GM12878 (cell line): ENCODE measurements around the gene MYO3B. TPM values are rescaled to one million over a fixed set of nuclear protein-coding genes. Genes with fewer than 3 reads are reported as not detected.
A peak's percentile ranks its signal among the peaks of the same experiment; 100 is the strongest.

Experiments
- ATAC-seq: fragments of 200-7000 bp; cut with Tn5 transposase; 3 replicates; pipeline ENCODE4 v1.9.1; 2020; ENCODE audit warnings: mild to moderate bottlenecking, moderate library complexity
- BruUV-seq: library from RNA; stranded (reverse); fragments of 400-500 nt; replicated peaks from 2 replicates; lab custom pipeline; 2021; lab: Mats Ljungman, UMichigan
- CTCF ChIA-PET: fragments of 300-600 bp; sonication (Branson Sonifier 250); formaldehyde crosslinking; extraction: SDS; loops from one replicate; lab custom pipeline; 2021; ENCODE audit warnings: inconsistent platforms; lab: Yijun Ruan, JAX
- POLR2A ChIA-PET: fragments of 350-600 bp; formaldehyde crosslinking; extraction: SDS; loops from one replicate; lab custom pipeline; 2021; ENCODE audit warnings: inconsistent platforms; lab: Charles Lee
- RAD21 ChIA-PET: fragments of 300-600 bp; sonication (Branson Sonifier 250); formaldehyde crosslinking; loops from one replicate; lab custom pipeline; 2023; ENCODE audit warnings: antibody characterized with exemption; ENCODE audit not compliant: unreplicated experiment; lab: Charles Lee
- SMC1A ChIA-PET: fragments of 300-600 bp; sonication (Branson Sonifier 250); formaldehyde crosslinking; loops from one replicate; lab custom pipeline; 2023; ENCODE audit not compliant: unreplicated experiment, uncharacterized antibody; lab: Charles Lee
- DNase-seq: peaks from one replicate; pipeline ENCODE4 v3.0.0-alpha.2; 2011; ENCODE audit warnings: low read depth, low spot score
- FAIRE-seq: peaks from 3 replicates; lab custom pipeline; 2011; peaks lifted over from hg19 to GRCh38; lab: Jason Lieb, UNC
- H2AFZ ChIP-seq: 2 replicates; pipeline ENCODE4 v1.6.0; 2011; ENCODE audit warnings: low read depth, low read length, control low read depth; ENCODE audit not compliant: control insufficient read depth
- H3K27ac ChIP-seq: 2 replicates; pipeline ENCODE4 v1.5.1; 2011; ENCODE audit warnings: control low read depth; ENCODE audit not compliant: control insufficient read depth, insufficient read depth
- H3K27me3 ChIP-seq, 2 experiments: replicated peaks in 1 of 2; 2 replicates each; pipeline versions ENCODE4 v1.6.0 to v1.6.1; 2011; ENCODE audit warnings: low read length in 1 of 2; ENCODE audit not compliant: control insufficient read depth in 2 of 2, insufficient read depth in 2 of 2
- H3K36me3 ChIP-seq, 2 experiments: 2 replicates each; pipeline ENCODE4 v1.5.1; 2011; ENCODE audit warnings: low read length in 1 of 2; ENCODE audit not compliant: control insufficient read depth in 2 of 2, insufficient read depth in 2 of 2
- H3K4me1 ChIP-seq: 2 replicates; pipeline ENCODE4 v1.6.1; 2011; ENCODE audit warnings: mild to moderate bottlenecking, low read length, moderate library complexity, mixed read lengths; ENCODE audit not compliant: control insufficient read depth, insufficient read depth
- H3K4me2 ChIP-seq: 2 replicates; pipeline ENCODE4 v1.6.0; 2011; ENCODE audit warnings: control low read depth; ENCODE audit not compliant: control insufficient read depth, insufficient read depth
- H3K4me3 ChIP-seq: fragments of 200-600 bp; sonication (generic); 2 replicates; pipeline ENCODE4 v1.5.1; 2016
- H3K79me2 ChIP-seq: 2 replicates; pipeline ENCODE4 v1.6.0; 2011; ENCODE audit warnings: low read length; ENCODE audit not compliant: control insufficient read depth, insufficient read depth
- H3K9ac ChIP-seq: 2 replicates; pipeline ENCODE4 v1.8.0; 2011; ENCODE audit warnings: low read length, control low read depth, mixed read lengths; ENCODE audit not compliant: control insufficient read depth, insufficient read depth
- H3K9me3 ChIP-seq: replicated peaks from 3 replicates; pipeline ENCODE4 v1.5.1; 2011; ENCODE audit warnings: mild to moderate bottlenecking, low read length; ENCODE audit not compliant: control insufficient read depth, insufficient read depth
- H4K20me1 ChIP-seq: 2 replicates; pipeline ENCODE4 v1.6.0; 2011; ENCODE audit not compliant: control insufficient read depth, insufficient read depth
- BRCA1 ChIP-seq: IDR thresholded peaks from 2 replicates; pipeline ENCODE4 v1.6.1; 2011; ENCODE audit warnings: low read depth, low read length, improper control_type of control experiment
- CBFB ChIP-seq: IDR thresholded peaks from 2 replicates; pipeline ENCODE4 v1.6.1; 2016; ENCODE audit warnings: antibody characterized with exemption, low read depth
- EP300 ChIP-seq, 2 experiments: fragments of 150-350 bp in 1 of 2; IDR thresholded peaks; 2 replicates each; pipeline ENCODE4 v1.6.1; 2011 to 2012; ENCODE audit warnings: low read depth in 2 of 2, low read length in 2 of 2, borderline replicate concordance in 1 of 2, improper control_type of control experiment in 1 of 2, inconsistent platforms in 1 of 2; ENCODE audit not compliant: control insufficient read depth in 1 of 2
- IKZF1 ChIP-seq: fragments of 450-650 bp; conservative IDR thresholded peaks from 2 replicates; pipeline ENCODE4 v1.6.1; 2017; ENCODE audit warnings: antibody characterized with exemption, mild to moderate bottlenecking
- IKZF2 ChIP-seq, 2 experiments: fragments of 450-650 bp; IDR thresholded peaks; 2 replicates each; pipeline ENCODE4 v1.6.1; 2017; ENCODE audit warnings: mild to moderate bottlenecking in 2 of 2, moderate library complexity in 2 of 2
- JUND ChIP-seq: IDR thresholded peaks from 2 replicates; pipeline ENCODE4 v1.6.1; 2012; ENCODE audit warnings: low read depth, mild to moderate bottlenecking, low read length, improper control_type of control experiment, moderate library complexity
- MEF2B ChIP-seq: fragments of 450-650 bp; IDR thresholded peaks from 2 replicates; pipeline ENCODE4 v1.6.1; 2018; ENCODE audit warnings: mild to moderate bottlenecking, moderate library complexity; ENCODE audit not compliant: partially characterized antibody, poor library complexity, severe bottlenecking
- MTA2 ChIP-seq: fragments of 450-650 bp; IDR thresholded peaks from 2 replicates; pipeline ENCODE4 v1.6.1; 2016; ENCODE audit warnings: low read depth, mild to moderate bottlenecking, moderate library complexity
- NFIC ChIP-seq: IDR thresholded peaks from 2 replicates; pipeline ENCODE4 v1.6.1; 2012; ENCODE audit warnings: low read depth, mild to moderate bottlenecking, inconsistent platforms, low read length, moderate library complexity
- NRF1 ChIP-seq: conservative IDR thresholded peaks from 2 replicates; pipeline ENCODE4 v1.6.1; 2011; ENCODE audit warnings: mild to moderate bottlenecking, low read depth, low read length, improper control_type of control experiment
- POLR2A ChIP-seq: IDR thresholded peaks from 2 replicates; pipeline ENCODE4 v1.6.1; 2011; ENCODE audit warnings: low read depth, mild to moderate bottlenecking, low read length
- SPI1 ChIP-seq: IDR thresholded peaks from 2 replicates; pipeline ENCODE4 v1.6.1; 2011; ENCODE audit warnings: low read depth, mild to moderate bottlenecking, low read length, moderate library complexity, borderline replicate concordance; ENCODE audit not compliant: insufficient read depth
- SREBF2 ChIP-seq: IDR thresholded peaks from 2 replicates; pipeline ENCODE4 v1.6.1; 2012; ENCODE audit warnings: mild to moderate bottlenecking, low read length
- SRF ChIP-seq, 2 experiments: IDR thresholded peaks; 2 replicates each; pipeline ENCODE4 v1.6.1; 2011; ENCODE audit warnings: low read depth in 2 of 2, low read length in 2 of 2, mild to moderate bottlenecking in 1 of 2, moderate library complexity in 1 of 2
- TBL1XR1 ChIP-seq: IDR thresholded peaks from 2 replicates; pipeline ENCODE4 v1.6.1; 2012; ENCODE audit warnings: low read depth, low read length, improper control_type of control experiment
- ZBED1 ChIP-seq: IDR thresholded peaks from 2 replicates; pipeline ENCODE4 v1.6.1; 2016; ENCODE audit warnings: borderline replicate concordance
- ZNF217 ChIP-seq: fragments of 450-650 bp; IDR thresholded peaks from 2 replicates; pipeline ENCODE4 v1.6.1; 2017; ENCODE audit warnings: antibody characterized with exemption, mild to moderate bottlenecking
- WGBS: methylation state at CpG from one replicate; pipeline ENCODE4 v1.1.6; 2016; ENCODE audit warnings: low lambda C conversion rate; ENCODE audit not compliant: insufficient replicate concordance, insufficient coverage; ENCODE audit errors: missing lambda C conversion rate; 5-methylcytosine and 5-hydroxymethylcytosine counted together
- in situ Hi-C: fragments of 300-500 bp; cut with MboI; formaldehyde crosslinking; loops from 9 replicates; pipeline ENCODE4 v1.14.3; 2018; ENCODE audit warnings: mixed read lengths
- intact Hi-C: fragments of 100-400 bp; cut with micrococcal nuclease; formaldehyde crosslinking; loops from one replicate; pipeline ENCODE4 v1.14.2; 2022; ENCODE audit not compliant: unreplicated experiment
- polyA plus RNA-seq, 11 experiments: library from polyadenylated mRNA; depleted of rRNA in 4 of 11; unstranded in 6 of 11; stranded (reverse) in 5 of 11; fragments of >200 nt; fragmentation: Nextera tagmentation in 4 of 11; fragmentation: Illumina TruSeq in 1 of 11; extraction: Ambion mirVana in 4 of 11; extraction: Trizol in 1 of 11; gene quantifications; 1 replicate in 1 of 11; 2 replicates in 10 of 11; pipeline versions ENCODE4 v1.2.1 to v1.2.3, GENCODE V29; 2011 to 2016; ENCODE audit warnings: inconsistent platforms in 2 of 11, missing spikeins in 2 of 11, low read depth in 1 of 11
- total RNA-seq, 4 experiments: library from RNA; depleted of rRNA in 3 of 4; stranded (reverse); fragments of >200 nt in 3 of 4; fragmentation: Illumina TruSeq in 1 of 4; extraction: Trizol in 1 of 4; gene quantifications; 2 replicates each; pipeline versions ENCODE4 v1.2.1 to v1.2.3, GENCODE V29; 2013 to 2021
- TF ChIP-seq, protein P1 (sequence below): IDR thresholded peaks from 2 replicates; pipeline ENCODE4 v1.6.1; 2012; ENCODE audit warnings: low read depth, low read length, improper control_type of control experiment
- TF ChIP-seq, protein P2 (sequence below): fragments of 450-650 bp; IDR thresholded peaks from 2 replicates; pipeline ENCODE4 v1.6.1; 2016; ENCODE audit warnings: mild to moderate bottlenecking
- TF ChIP-seq, protein P3 (sequence below): fragments of 450-650 bp; IDR thresholded peaks from 2 replicates; pipeline ENCODE4 v1.6.1; 2017; ENCODE audit warnings: mild to moderate bottlenecking, low read depth, inconsistent platforms; ENCODE audit not compliant: poor library complexity, severe bottlenecking

Gene MYO3B
- total and polyA plus RNA-seq, 10 of the 15 experiments (the other 5 are each of a cell fraction or from before 2014, with no cell fraction given): 1.1 to 7.1 (median 2.1) TPM

DNA sequence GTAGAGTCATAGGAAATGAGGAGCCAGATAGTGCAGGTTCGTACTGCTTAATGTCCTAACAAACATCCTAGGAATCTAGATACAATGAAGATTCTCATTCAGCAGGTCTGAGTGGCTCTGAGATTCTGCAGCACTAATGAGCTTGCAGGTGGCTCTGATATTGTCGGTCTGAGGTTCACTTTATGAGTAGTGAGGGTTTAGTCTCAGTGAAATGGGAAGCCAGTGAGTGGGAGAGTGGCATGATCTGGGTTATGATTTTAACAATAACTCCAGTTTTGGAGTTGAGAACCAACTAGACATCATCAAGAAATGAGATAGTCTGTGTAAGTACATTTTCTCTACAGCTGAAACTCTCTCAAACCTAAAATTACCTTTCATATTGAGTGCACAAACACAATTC lies 370.4 kb downstream of the MYO3B start:
- Histone ChIP-seq H3K9me3 (peaks cover 2% of the 10 kb centered on the region; the same call in 2 of the 3 replicates), H3K4me1 (no peaks in the 10 kb centered on the region), H4K20me1 (no peaks in the 10 kb centered on the region), H3K9ac (no peak overlapping the region), H3K27ac (no peak overlapping the region), H2AFZ (no peak overlapping the region), H3K27me3 (no peaks in the 10 kb centered on the region), H3K79me2 (no peaks in the 10 kb centered on the region), H3K4me3 (no peak overlapping the region), H3K4me2 (no peak overlapping the region), H3K36me3 (no peaks in the 10 kb centered on the region)
- DNase-seq (no peak), ATAC-seq (peak; percentile 81), FAIRE-seq (no peak)
- in situ Hi-C loops (no loop called here), intact Hi-C loops (no loop called here)
- no TSS peak for BruUV-seq
- ChIA-PET SMC1A (interaction anchor here (0.6 to 2.1 kb wide), 21 partner anchors 10 to 1297 kb away, joined by 3 to 20 read pairs (median 4); no protein-coding TSS in a partner anchor), POLR2A (interaction anchor here (0.5 to 1.6 kb wide), 7 partner anchors 13 to 233 kb away, joined by 3 to 6 read pairs (median 5); no protein-coding TSS in a partner anchor), CTCF (interaction anchor here (0.6 to 1.8 kb wide), 10 partner anchors 11 to 175 kb away, joined by 3 to 7 read pairs (median 4); no protein-coding TSS in a partner anchor), RAD21 (interaction anchor here (0.5 to 2.0 kb wide), 13 partner anchors 10 to 137 kb away, joined by 3 to 10 read pairs (median 5); no protein-coding TSS in a partner anchor)
- peak in 1 of 2 experiments; percentile 21; a peak in 1 of 4 replicates for TF ChIP-seq IKZF2 (IDR thresholded peaks at IDR 0.05)
- no peak for TF ChIP-seq SRF (IDR thresholded peaks at IDR 0.05; ENCODE audit: low read depth in 2 of 2, low read length in 2 of 2)
- TF ChIP-seq, protein P1, sequence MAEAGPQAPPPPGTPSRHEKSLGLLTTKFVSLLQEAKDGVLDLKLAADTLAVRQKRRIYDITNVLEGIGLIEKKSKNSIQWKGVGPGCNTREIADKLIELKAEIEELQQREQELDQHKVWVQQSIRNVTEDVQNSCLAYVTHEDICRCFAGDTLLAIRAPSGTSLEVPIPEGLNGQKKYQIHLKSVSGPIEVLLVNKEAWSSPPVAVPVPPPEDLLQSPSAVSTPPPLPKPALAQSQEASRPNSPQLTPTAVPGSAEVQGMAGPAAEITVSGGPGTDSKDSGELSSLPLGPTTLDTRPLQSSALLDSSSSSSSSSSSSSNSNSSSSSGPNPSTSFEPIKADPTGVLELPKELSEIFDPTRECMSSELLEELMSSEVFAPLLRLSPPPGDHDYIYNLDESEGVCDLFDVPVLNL: no peak
- no peak for TF ChIP-seq SREBF2
- peak; percentile 67; the same call in 1 of the 2 replicates for TF ChIP-seq ZNF217
- no peak for TF ChIP-seq POLR2A
- TF ChIP-seq NRF1: no peak
- TF ChIP-seq, protein P2, sequence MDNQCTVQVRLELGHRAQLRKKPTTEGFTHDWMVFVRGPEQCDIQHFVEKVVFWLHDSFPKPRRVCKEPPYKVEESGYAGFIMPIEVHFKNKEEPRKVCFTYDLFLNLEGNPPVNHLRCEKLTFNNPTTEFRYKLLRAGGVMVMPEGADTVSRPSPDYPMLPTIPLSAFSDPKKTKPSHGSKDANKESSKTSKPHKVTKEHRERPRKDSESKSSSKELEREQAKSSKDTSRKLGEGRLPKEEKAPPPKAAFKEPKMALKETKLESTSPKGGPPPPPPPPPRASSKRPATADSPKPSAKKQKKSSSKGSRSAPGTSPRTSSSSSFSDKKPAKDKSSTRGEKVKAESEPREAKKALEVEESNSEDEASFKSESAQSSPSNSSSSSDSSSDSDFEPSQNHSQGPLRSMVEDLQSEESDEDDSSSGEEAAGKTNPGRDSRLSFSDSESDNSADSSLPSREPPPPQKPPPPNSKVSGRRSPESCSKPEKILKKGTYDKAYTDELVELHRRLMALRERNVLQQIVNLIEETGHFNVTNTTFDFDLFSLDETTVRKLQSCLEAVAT: 0 out of 2 replicates have a peak, but pooled peaks have one; percentile 21
- TF ChIP-seq JUND: no peak
- TF ChIP-seq ZBED1: no peak
- 0 out of 2 replicates have a peak, but pooled peaks have one; percentile 15 for TF ChIP-seq IKZF1
- TF ChIP-seq, protein P3, sequence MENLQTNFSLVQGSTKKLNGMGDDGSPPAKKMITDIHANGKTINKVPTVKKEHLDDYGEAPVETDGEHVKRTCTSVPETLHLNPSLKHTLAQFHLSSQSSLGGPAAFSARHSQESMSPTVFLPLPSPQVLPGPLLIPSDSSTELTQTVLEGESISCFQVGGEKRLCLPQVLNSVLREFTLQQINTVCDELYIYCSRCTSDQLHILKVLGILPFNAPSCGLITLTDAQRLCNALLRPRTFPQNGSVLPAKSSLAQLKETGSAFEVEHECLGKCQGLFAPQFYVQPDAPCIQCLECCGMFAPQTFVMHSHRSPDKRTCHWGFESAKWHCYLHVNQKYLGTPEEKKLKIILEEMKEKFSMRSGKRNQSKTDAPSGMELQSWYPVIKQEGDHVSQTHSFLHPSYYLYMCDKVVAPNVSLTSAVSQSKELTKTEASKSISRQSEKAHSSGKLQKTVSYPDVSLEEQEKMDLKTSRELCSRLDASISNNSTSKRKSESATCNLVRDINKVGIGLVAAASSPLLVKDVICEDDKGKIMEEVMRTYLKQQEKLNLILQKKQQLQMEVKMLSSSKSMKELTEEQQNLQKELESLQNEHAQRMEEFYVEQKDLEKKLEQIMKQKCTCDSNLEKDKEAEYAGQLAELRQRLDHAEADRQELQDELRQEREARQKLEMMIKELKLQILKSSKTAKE: peak; percentile 32
- TF ChIP-seq EP300 (IDR thresholded peaks at IDR 0.05; ENCODE audit: borderline replicate concordance in 1 of 2, control insufficient read depth in 1 of 2, low read depth in 2 of 2, low read length in 2 of 2): peak in 1 of 2 experiments; percentile 40; a peak in 1 of 4 replicates
- TF ChIP-seq MTA2: peak; percentile 81
- TF ChIP-seq TBL1XR1: no peak
- TF ChIP-seq CBFB: no peak
- no peak for TF ChIP-seq SPI1
- no peak for TF ChIP-seq NFIC
- TF ChIP-seq BRCA1: no peak
- peak; percentile 15 for TF ChIP-seq MEF2B
- WGBS: 0% methylated on average over 2 of the region's 2 CpGs
